Mesenchymal stem cell (in vitro differentiated cells and primary cell): ENCODE results near the gene KRT27.

Experiments used
- DNase-seq: peaks from one replicate; pipeline ENCODE4 v3.0.0-alpha.2; 2013
- H2AFZ ChIP-seq: one replicate; pipeline ENCODE4 v1.6.1; 2013; ENCODE audit warnings: low read depth, mild to moderate bottlenecking, control low read depth, inconsistent platforms, low read length, moderate library complexity
- H2AK5ac ChIP-seq: 2 replicates; pipeline ENCODE4 v1.6.1; 2013; ENCODE audit warnings: low read length, moderate library complexity, mild to moderate bottlenecking, inconsistent platforms; ENCODE audit not compliant: severe bottlenecking
- H2BK120ac ChIP-seq: one replicate; pipeline ENCODE4 v1.6.1; 2013; ENCODE audit warnings: low read depth, mild to moderate bottlenecking, inconsistent platforms, low read length, moderate library complexity
- H2BK12ac ChIP-seq, 2 experiments: one replicate each; pipeline ENCODE4 v1.6.1; 2013; ENCODE audit warnings: inconsistent platforms in 2 of 2, low read length in 2 of 2, mild to moderate bottlenecking in 2 of 2, moderate library complexity in 2 of 2, control low read depth in 1 of 2
- H2BK15ac ChIP-seq: one replicate; pipeline ENCODE4 v1.6.1; 2013; ENCODE audit warnings: mild to moderate bottlenecking, low read depth, inconsistent platforms; ENCODE audit not compliant: poor library complexity, severe bottlenecking
- H2BK5ac ChIP-seq: 2 replicates; pipeline ENCODE4 v1.6.1; 2013; ENCODE audit warnings: low read depth, mild to moderate bottlenecking, low read length, control low read depth, inconsistent platforms; ENCODE audit not compliant: poor library complexity, severe bottlenecking
- H3K14ac ChIP-seq, 2 experiments: one replicate each; pipeline ENCODE4 v1.6.1; 2013; ENCODE audit warnings: inconsistent platforms in 2 of 2, low read length in 2 of 2, control low read depth in 1 of 2, mild to moderate bottlenecking in 1 of 2, moderate library complexity in 1 of 2
- H3K18ac ChIP-seq, 2 experiments: one replicate each; pipeline ENCODE4 v1.6.1; 2013; ENCODE audit warnings: inconsistent platforms in 2 of 2, low read length in 2 of 2, control low read depth in 1 of 2, low read depth in 1 of 2, mild to moderate bottlenecking in 1 of 2
- H3K23ac ChIP-seq, 2 experiments: one replicate each; pipeline ENCODE4 v1.6.1; 2013; ENCODE audit warnings: inconsistent platforms in 2 of 2, low read length in 2 of 2, mild to moderate bottlenecking in 2 of 2, moderate library complexity in 2 of 2, control low read depth in 1 of 2
- H3K27ac ChIP-seq: 2 replicates; pipeline ENCODE4 v1.5.1; 2013; ENCODE audit warnings: mild to moderate bottlenecking, moderate library complexity, low read length, control low read depth, inconsistent platforms; ENCODE audit not compliant: poor library complexity, severe bottlenecking
- H3K27me3 ChIP-seq, 2 experiments: 2 replicates each; pipeline versions ENCODE4 v1.6.1 to v1.7.0; 2013; ENCODE audit warnings: low read length in 2 of 2, mild to moderate bottlenecking in 2 of 2, moderate library complexity in 2 of 2, control low read depth in 1 of 2, inconsistent platforms in 1 of 2; ENCODE audit not compliant: control insufficient read depth in 1 of 2, insufficient read depth in 1 of 2
- H3K36me3 ChIP-seq, 2 experiments: 2 replicates each; pipeline versions ENCODE4 v1.6.1 to v1.7.0; 2013; ENCODE audit warnings: low read length in 2 of 2, control low read depth in 1 of 2, inconsistent platforms in 1 of 2, low read depth in 1 of 2, mild to moderate bottlenecking in 1 of 2; ENCODE audit not compliant: insufficient read depth in 2 of 2, control insufficient read depth in 1 of 2
- H3K4ac ChIP-seq, 2 experiments: one replicate each; pipeline ENCODE4 v1.6.1; 2013; ENCODE audit warnings: inconsistent platforms in 2 of 2, low read length in 2 of 2, mild to moderate bottlenecking in 2 of 2, moderate library complexity in 2 of 2, control low read depth in 1 of 2, low read depth in 1 of 2
- H3K4me1 ChIP-seq: 2 replicates; pipeline ENCODE4 v1.6.1; 2013; ENCODE audit warnings: low read depth, low read length, control low read depth; ENCODE audit not compliant: control insufficient read depth, insufficient read depth
- H3K4me2 ChIP-seq: 2 replicates; pipeline ENCODE4 v1.6.1; 2013; ENCODE audit warnings: low read length, mild to moderate bottlenecking, inconsistent platforms; ENCODE audit not compliant: poor library complexity, severe bottlenecking
- H3K4me3 ChIP-seq, 2 experiments: 2 replicates each; pipeline versions ENCODE4 v1.5.1 to v1.7.0; 2013; ENCODE audit warnings: low read length in 2 of 2, mild to moderate bottlenecking in 2 of 2, control low read depth in 1 of 2, low read depth in 1 of 2; ENCODE audit not compliant: insufficient read depth in 1 of 2
- H3K79me1 ChIP-seq: replicated peaks from 2 replicates; pipeline ENCODE4 v1.6.1; 2013; ENCODE audit warnings: mild to moderate bottlenecking, control low read depth, low read length, inconsistent platforms; ENCODE audit not compliant: poor library complexity, severe bottlenecking
- H3K9ac ChIP-seq: 2 replicates; pipeline ENCODE4 v1.7.0; 2013; ENCODE audit warnings: mild to moderate bottlenecking, low read length, moderate library complexity
- H3K9me3 ChIP-seq: 2 replicates; pipeline ENCODE4 v1.7.0; 2013; ENCODE audit warnings: mild to moderate bottlenecking, low read length; ENCODE audit not compliant: control insufficient read depth
- H4K8ac ChIP-seq: one replicate; pipeline ENCODE4 v1.6.1; 2013; ENCODE audit warnings: inconsistent platforms, mild to moderate bottlenecking, low read length, moderate library complexity
- H4K91ac ChIP-seq: one replicate; pipeline ENCODE4 v1.6.1; 2013; ENCODE audit warnings: mild to moderate bottlenecking, low read length, inconsistent platforms
- WGBS: methylation state at CpG from one replicate; pipeline ENCODE4 v1.1.7; 2013; ENCODE audit warnings: mixed read lengths; 5-methylcytosine and 5-hydroxymethylcytosine counted together

The KRT27 gene

GRCh38 chr17:40793832-40794231 is 11.5 kb upstream of the KRT27 start:
- H2AK5ac ChIP-seq: no peak overlapping the region
- no peak overlapping the region for H2BK5ac ChIP-seq
- 74% methylated on average over 9 of the region's 10 CpGs for WGBS
- H3K27ac ChIP-seq: no peak overlapping the region
- H3K14ac ChIP-seq: no peak overlapping the region
- H3K9me3 ChIP-seq: no peaks in the 10 kb centered on the region
- no peak overlapping the region for H3K23ac ChIP-seq
- no peak overlapping the region for H4K91ac ChIP-seq
- H3K18ac ChIP-seq: no peak overlapping the region
- peaks cover 0 to 18% of the 10 kb centered on the region in 2 experiments for H3K27me3 ChIP-seq
- no peak overlapping the region for H3K4me3 ChIP-seq
- H2BK12ac ChIP-seq: no peak overlapping the region
- no peaks in the 10 kb centered on the region for H3K4me1 ChIP-seq
- no peak overlapping the region for H2BK120ac ChIP-seq
- no peak overlapping the region for H3K9ac ChIP-seq
- no peak overlapping the region for H4K8ac ChIP-seq
- H3K36me3 ChIP-seq: no peaks in the 10 kb centered on the region
- H3K4ac ChIP-seq: no peak overlapping the region
- H3K79me1 ChIP-seq: no peaks in the 10 kb centered on the region
- no peak overlapping the region for H2AFZ ChIP-seq
- H2BK15ac ChIP-seq: no peak overlapping the region
- DNase-seq: no peak
- H3K4me2 ChIP-seq: no peak overlapping the region

- H3K9me3 ChIP-seq: no peaks in the 10 kb centered on the region
- H2BK12ac ChIP-seq: no peak overlapping the region
- no peak overlapping the region for H3K23ac ChIP-seq
- H2BK5ac ChIP-seq: no peak overlapping the region
- no peaks in the 10 kb centered on the region for H3K4me1 ChIP-seq
- H2BK15ac ChIP-seq: no peak overlapping the region
- H2BK120ac ChIP-seq: no peak overlapping the region
- no peak overlapping the region for H2AFZ ChIP-seq
- H3K18ac ChIP-seq: no peak overlapping the region
- H3K4me3 ChIP-seq: no peak overlapping the region
- WGBS: 57% methylated on average over 4 of the region's 6 CpGs
- H4K8ac ChIP-seq: no peak overlapping the region
- H3K79me1 ChIP-seq: no peaks in the 10 kb centered on the region
- H3K36me3 ChIP-seq: no peaks in the 10 kb centered on the region
- H4K91ac ChIP-seq: no peak overlapping the region
- no peak overlapping the region for H3K27ac ChIP-seq
- no peak overlapping the region for H3K4me2 ChIP-seq
- H2AK5ac ChIP-seq: no peak overlapping the region
- H3K4ac ChIP-seq: no peak overlapping the region
- peak; percentile 35 for DNase-seq
- peaks cover 0 to 18% of the 10 kb centered on the region in 2 experiments for H3K27me3 ChIP-seq
- H3K14ac ChIP-seq: no peak overlapping the region
- peak overlapping the region; percentile 39 for H3K9ac ChIP-seq
Observed at GRCh38 chr17:40791787-40792436, 9.6 kb upstream of the KRT27 start.

GRCh38 chr17:40791111-40791510 is 8.8 kb upstream of the KRT27 start:
- no peak overlapping the region for H2AK5ac ChIP-seq
- WGBS: 87% methylated on average over 1 of the region's 1 CpG
- DNase-seq: no peak

GRCh38 chr17:40779181-40779909 is 3.0 kb downstream of the KRT27 start:
- Histone ChIP-seq H3K4ac (no peak overlapping the region), H2BK12ac (no peak overlapping the region), H3K9me3 (no peaks in the 10 kb centered on the region), H3K4me3 (peak overlapping the region in 1 of 2 experiments; percentile 30), H2BK5ac (no peak overlapping the region), H3K9ac (no peak overlapping the region), H3K36me3 (no peaks in the 10 kb centered on the region), H3K27ac (no peak overlapping the region), H2AFZ (no peak overlapping the region), H3K14ac (no peak overlapping the region), H3K27me3 (peaks cover 0 to 35% of the 10 kb centered on the region in 2 experiments), H4K8ac (no peak overlapping the region), H2AK5ac (no peak overlapping the region), H3K23ac (no peak overlapping the region), H4K91ac (no peak overlapping the region), H3K18ac (no peak overlapping the region), H3K79me1 (no peaks in the 10 kb centered on the region), H3K4me1 (no peaks in the 10 kb centered on the region), H2BK15ac (no peak overlapping the region), H3K4me2 (no peak overlapping the region), H2BK120ac (no peak overlapping the region)
- no peak for DNase-seq
- 65% methylated on average over 35 of the region's 37 CpGs for WGBS

More at GRCh38 chr17:40791111-40791510, 8.8 kb upstream of the KRT27 start:
- no peak overlapping the region for H3K4me2 ChIP-seq
- H3K27me3 ChIP-seq: peaks cover 0 to 14% of the 10 kb centered on the region in 2 experiments
- H2AFZ ChIP-seq: no peak overlapping the region
- H3K9ac ChIP-seq: peak overlapping the region; percentile 39
- no peak overlapping the region for H4K8ac ChIP-seq
- no peaks in the 10 kb centered on the region for H3K4me1 ChIP-seq
- no peak overlapping the region for H3K14ac ChIP-seq
- no peak overlapping the region for H2BK15ac ChIP-seq
- no peaks in the 10 kb centered on the region for H3K9me3 ChIP-seq
- H3K4ac ChIP-seq: no peak overlapping the region
- H4K91ac ChIP-seq: no peak overlapping the region
- no peak overlapping the region for H2BK12ac ChIP-seq
- H3K27ac ChIP-seq: no peak overlapping the region
- no peak overlapping the region for H2BK120ac ChIP-seq
- no peak overlapping the region for H3K18ac ChIP-seq
- no peaks in the 10 kb centered on the region for H3K36me3 ChIP-seq
- no peaks in the 10 kb centered on the region for H3K79me1 ChIP-seq
- H3K23ac ChIP-seq: no peak overlapping the region
- no peak overlapping the region for H2BK5ac ChIP-seq
- no peak overlapping the region for H3K4me3 ChIP-seq
